Subcutaneous abdominal adipose tissue (tissue), 5 donors: ENCODE results near the gene EDIL3.

ENCODE experiments used
- H3K27ac ChIP-seq: one replicate; pipeline ENCODE4 v1.7.0; 2013; ENCODE audit warnings: low read depth, mild to moderate bottlenecking, inconsistent platforms, low read length, moderate library complexity
- H3K27me3 ChIP-seq, 5 donors: one replicate each; pipeline ENCODE4 v1.7.0; 2013; ENCODE audit warnings: low read length in 5 of 5, inconsistent platforms in 1 of 5; ENCODE audit not compliant: control insufficient read depth in 5 of 5, insufficient read depth in 4 of 5
- H3K36me3 ChIP-seq, 5 donors: one replicate each; pipeline ENCODE4 v1.7.0; 2013; ENCODE audit warnings: low read length in 5 of 5; ENCODE audit not compliant: control insufficient read depth in 5 of 5, insufficient read depth in 5 of 5
- H3K4me1 ChIP-seq, 5 donors: one replicate each; pipeline ENCODE4 v1.7.0; 2013; ENCODE audit warnings: low read length in 5 of 5, mild to moderate bottlenecking in 3 of 5, moderate library complexity in 1 of 5; ENCODE audit not compliant: control insufficient read depth in 5 of 5, insufficient read depth in 5 of 5
- H3K4me3 ChIP-seq, 5 donors: one replicate each; pipeline ENCODE4 v1.7.0; 2013; ENCODE audit warnings: low read length in 5 of 5, low read depth in 1 of 5
- H3K9ac ChIP-seq, 5 donors: one replicate each; pipeline ENCODE4 v1.7.0; 2013; ENCODE audit warnings: low read length in 5 of 5, mild to moderate bottlenecking in 4 of 5, moderate library complexity in 3 of 5
- H3K9me3 ChIP-seq, 5 donors: one replicate each; pipeline ENCODE4 v1.7.0; 2013; ENCODE audit warnings: low read length in 5 of 5; ENCODE audit not compliant: control insufficient read depth in 5 of 5
- donor health status: healthy.
- donor health status: healthy.
- donor health status: healthy.
- donor health status: healthy.
- donor health status: healthy.

Gene EDIL3

DNA sequence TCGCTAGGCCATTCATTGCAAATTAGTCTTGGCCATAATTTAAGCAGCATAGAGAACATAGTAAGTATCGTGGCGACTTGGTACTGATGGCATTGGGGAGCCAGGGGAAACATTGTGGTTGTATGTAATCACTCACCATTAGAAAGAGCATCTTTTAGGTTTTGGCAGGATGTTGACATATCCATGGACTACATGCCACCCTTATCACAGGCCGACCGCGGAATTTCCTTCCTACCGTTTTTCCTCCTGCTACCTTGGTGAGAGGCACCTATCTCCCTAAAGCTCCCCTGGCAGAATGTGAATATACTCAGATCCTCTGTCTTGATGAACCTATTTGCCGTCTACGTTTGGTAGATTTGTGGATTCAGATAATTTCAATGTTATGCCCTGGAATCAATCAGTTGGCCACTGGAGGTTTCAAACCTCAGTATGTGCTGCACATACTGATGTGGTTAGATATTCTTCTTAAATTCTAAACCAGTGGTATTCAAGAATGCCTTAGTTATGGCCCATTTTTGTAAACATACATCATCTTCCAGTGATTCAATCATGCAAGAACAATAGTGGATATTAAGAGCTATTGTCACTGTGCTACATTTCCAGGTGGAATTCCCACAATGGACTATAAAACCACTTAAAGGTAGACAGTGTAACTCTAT lies 393.0 kb downstream of the EDIL3 start:
- H3K9ac ChIP-seq, result no peak overlapping the region
- no peak overlapping the region for H3K27ac ChIP-seq
- no peak overlapping the region for H3K4me3 ChIP-seq
- peaks cover 0 to 4% (median 0%) of the 10 kb centered on the region in 5 donors for H3K9me3 ChIP-seq
- no peaks in the 10 kb centered on the region for H3K4me1 ChIP-seq
- H3K27me3 ChIP-seq, result no peaks in the 10 kb centered on the region
- no peaks in the 10 kb centered on the region for H3K36me3 ChIP-seq

DNA sequence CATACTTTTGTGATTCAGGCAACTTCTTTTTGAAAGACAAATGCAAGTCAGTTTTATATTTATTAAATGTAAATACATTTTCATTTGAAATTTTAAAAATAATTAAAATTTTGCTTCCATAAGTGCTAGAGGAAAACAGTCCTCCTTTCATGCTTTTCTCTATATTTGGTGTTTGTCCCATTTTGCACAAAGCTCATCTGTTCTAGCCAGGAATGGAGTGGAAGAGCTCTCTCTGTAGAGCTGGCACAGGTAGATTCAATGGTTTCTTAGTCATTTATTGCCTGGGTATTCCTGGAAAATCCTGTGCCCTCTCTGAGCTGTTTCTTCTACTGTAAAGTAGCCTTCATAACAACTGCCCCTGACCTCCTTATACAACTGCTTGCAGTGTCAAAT lies 396.4 kb downstream of the EDIL3 start:
- no peak overlapping the region for H3K9ac ChIP-seq
- no peaks in the 10 kb centered on the region for H3K9me3 ChIP-seq

DNA sequence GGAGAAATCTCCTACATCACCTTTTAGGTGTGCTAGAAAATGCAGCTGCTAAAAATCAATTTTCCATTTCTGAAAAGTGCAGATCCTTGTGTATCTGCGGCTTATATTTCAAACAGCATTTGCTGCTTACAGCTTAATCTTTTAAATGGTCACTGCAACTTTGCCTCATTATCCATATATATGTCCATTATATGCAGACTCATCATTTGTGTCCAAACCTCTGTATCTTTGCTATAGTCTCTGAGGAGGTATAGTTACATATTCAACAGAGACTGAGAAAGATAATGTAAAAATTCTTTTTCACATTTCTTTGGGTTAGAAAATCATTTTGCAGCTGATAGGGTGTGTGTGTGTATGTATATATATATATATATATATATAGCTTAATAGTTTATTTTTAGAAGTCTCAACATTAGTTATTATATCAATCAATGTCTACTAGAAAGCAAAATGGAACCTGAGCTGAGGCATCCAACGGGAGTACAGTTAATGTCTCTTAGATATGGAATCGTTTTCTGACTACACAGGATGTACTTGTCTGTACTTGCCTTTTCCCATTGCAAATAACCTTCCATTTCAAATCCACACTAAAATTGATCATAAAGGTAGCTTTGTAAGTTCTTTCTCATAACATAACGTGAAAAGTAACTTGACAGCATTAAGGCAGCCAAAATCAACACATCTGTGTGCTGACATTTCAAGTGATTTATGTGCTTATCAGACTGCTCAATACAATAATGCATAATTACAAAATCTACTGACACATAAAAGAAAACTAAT lies 397.0 kb downstream of the EDIL3 start:
- Histone ChIP-seq H3K27ac (no peak overlapping the region), H3K4me1 (no peaks in the 10 kb centered on the region), H3K9ac (no peak overlapping the region), H3K4me3 (no peak overlapping the region), H3K36me3 (no peaks in the 10 kb centered on the region), H3K9me3 (no peaks in the 10 kb centered on the region), H3K27me3 (no peaks in the 10 kb centered on the region)

More for the DNA sequence above, 396.4 kb downstream of the EDIL3 start:
- no peaks in the 10 kb centered on the region for H3K27me3 ChIP-seq
- H3K27ac ChIP-seq, result no peak overlapping the region
- no peaks in the 10 kb centered on the region for H3K36me3 ChIP-seq
- H3K4me1 ChIP-seq, result no peaks in the 10 kb centered on the region
- H3K4me3 ChIP-seq, result no peak overlapping the region

DNA sequence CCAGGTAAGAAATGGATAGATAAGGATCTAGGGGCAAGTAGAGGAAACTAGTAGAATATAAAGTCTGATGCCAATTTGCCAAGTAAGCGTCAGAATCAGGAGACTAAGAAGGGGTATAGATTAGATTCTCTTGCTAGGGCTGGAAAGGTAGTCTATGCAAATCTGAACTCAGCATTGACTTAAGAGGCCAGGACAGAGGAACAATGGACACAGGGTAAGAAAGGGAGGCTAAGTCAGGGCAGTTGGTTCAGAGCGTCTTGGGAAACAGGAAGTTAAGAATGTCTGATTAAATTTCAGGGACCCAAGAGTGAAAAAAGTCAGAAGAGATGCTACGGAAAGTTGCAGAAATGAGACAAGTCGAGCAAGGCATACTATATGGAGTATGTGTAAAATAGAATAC lies 400.8 kb downstream of the EDIL3 start:
- Histone ChIP-seq H3K36me3 (no peaks in the 10 kb centered on the region), H3K9ac (no peak overlapping the region), H3K4me3 (no peak overlapping the region), H3K27me3 (no peaks in the 10 kb centered on the region), H3K27ac (no peak overlapping the region), H3K4me1 (no peaks in the 10 kb centered on the region), H3K9me3 (no peaks in the 10 kb centered on the region)

DNA sequence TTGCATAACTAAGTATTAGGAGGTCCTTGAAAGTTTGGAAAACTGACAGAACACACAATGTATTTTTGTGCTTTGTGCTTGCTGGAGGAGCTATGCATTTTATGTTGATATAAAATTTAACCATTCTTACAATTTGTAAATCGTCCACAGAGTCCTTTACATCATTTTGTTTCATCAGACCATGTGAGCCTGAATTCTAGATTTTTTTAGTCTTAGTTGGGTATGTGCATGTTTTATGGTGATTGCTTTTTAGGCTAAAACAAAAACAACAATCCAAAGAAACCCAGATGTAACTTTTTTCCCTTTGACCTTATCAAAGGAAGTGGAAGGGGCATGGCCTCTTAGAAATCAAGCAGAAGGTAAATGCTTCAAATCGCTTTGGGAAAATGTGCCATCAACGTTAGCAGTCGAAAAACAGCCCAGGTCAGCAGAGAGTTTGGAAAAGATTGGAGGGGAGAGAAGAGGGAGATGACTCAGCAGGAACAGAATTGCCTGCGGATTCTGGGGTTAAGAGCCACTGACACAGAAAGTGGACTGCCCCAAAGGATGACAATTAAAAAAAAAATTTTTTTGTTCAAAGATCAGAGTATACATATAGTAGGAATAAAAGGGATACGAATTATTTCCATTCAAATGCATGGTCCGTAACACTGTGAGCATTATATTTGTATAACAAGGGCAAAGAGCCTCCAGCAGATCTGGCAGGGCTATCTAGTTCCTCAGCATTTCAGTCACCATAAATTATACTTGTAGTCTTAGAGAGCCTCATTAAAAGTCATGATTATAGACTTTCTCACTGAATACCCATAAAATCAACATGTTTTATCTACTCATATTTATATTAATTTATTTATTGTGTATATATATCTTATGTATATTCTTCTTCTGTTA lies 410.5 kb downstream of the EDIL3 start:
- H3K4me3 ChIP-seq, result no peak overlapping the region

DNA sequence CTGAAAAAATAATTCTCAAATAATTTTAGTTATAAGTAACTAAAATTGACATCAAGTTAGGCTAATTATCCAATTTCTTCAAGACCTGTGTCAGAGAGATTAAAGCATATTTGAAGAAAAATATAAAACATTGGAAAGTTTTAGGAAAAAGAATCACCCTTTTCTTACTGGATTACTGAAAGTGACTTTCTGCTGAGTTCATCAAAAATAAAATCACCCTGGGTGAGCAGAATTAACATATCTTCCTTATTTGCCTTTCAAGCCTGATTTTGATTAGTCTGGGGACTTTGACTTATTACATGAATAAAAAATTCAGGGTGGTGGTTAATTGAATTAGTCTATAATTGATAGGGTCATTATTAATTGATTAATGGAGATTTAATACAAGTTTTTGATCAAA lies 411.8 kb downstream of the EDIL3 start:
- H3K27me3 ChIP-seq, result no peaks in the 10 kb centered on the region
- H3K4me1 ChIP-seq, result no peaks in the 10 kb centered on the region
- no peaks in the 10 kb centered on the region for H3K9me3 ChIP-seq
- H3K4me3 ChIP-seq, result no peak overlapping the region
- H3K36me3 ChIP-seq, result no peaks in the 10 kb centered on the region
- H3K9ac ChIP-seq, result no peak overlapping the region
- no peak overlapping the region for H3K27ac ChIP-seq

More for the DNA sequence above, 410.5 kb downstream of the EDIL3 start:
- Histone ChIP-seq H3K36me3 (no peaks in the 10 kb centered on the region), H3K27me3 (no peaks in the 10 kb centered on the region), H3K9ac (no peak overlapping the region), H3K9me3 (no peaks in the 10 kb centered on the region), H3K4me1 (no peaks in the 10 kb centered on the region), H3K27ac (no peak overlapping the region)

DNA sequence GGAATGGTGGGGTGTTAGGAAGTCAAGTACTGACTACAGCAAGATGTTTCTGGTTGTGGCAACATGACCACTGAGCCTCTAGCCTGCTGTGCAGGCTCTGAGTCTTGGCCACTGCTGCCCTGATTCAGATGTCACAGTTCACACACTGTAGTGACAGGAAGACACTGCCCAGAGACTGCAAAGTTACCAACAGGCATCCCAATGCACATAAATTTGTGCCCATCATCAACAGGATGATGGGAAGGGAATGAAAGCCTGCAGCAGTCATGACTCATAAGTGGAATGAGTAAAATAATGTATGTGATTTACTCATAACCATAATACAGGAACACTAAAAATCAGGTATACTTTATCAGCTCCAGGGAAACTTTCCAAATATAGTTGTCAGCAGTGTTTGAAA lies 412.4 kb downstream of the EDIL3 start:
- Histone ChIP-seq H3K9me3 (no peaks in the 10 kb centered on the region), H3K4me1 (no peaks in the 10 kb centered on the region), H3K27ac (no peak overlapping the region), H3K27me3 (no peaks in the 10 kb centered on the region), H3K4me3 (no peak overlapping the region), H3K9ac (no peak overlapping the region), H3K36me3 (no peaks in the 10 kb centered on the region)

DNA sequence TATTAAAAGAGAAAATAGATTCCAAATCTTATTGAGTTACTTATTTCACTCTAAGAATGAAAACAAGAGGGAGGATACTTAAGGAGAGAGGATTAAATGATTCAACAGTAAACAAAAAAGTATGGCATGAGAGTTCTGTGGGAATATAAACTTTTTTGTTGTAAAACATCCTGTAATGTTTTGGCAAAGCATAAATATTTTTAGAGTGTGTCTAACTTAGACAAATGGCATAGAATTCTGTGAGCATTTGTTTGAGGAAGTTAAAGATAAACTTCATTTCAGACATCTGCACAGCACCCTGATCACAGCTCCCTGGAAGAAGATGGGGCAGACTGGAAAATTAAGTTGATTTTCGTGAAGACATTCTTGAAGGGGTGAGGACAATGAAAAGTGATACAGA lies 417.3 kb downstream of the EDIL3 start:
- Histone ChIP-seq H3K4me1 (no peaks in the 10 kb centered on the region), H3K27ac (no peak overlapping the region), H3K9me3 (no peaks in the 10 kb centered on the region), H3K27me3 (no peaks in the 10 kb centered on the region), H3K4me3 (no peak overlapping the region), H3K36me3 (no peaks in the 10 kb centered on the region), H3K9ac (no peak overlapping the region)

DNA sequence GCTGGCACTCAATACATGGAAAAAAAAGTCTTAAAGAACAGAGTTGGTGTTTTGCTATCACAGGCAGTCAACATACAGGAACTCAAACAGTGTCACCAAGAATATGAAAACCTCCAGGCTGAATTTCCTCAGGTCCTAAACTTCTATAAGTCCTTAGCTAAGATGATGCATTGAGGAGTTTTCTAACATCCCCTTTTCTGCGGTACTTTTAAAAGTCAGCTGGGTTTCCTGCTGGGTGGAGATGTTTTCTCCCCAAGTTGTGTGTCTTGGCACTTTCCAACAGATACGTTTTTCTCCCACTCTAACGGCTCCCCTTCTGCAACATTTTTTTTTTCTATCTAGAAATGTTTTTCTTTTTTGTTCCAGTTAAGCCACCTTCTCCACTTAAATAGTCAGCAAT lies 419.2 kb downstream of the EDIL3 start:
- Histone ChIP-seq H3K9ac (no peak overlapping the region), H3K9me3 (no peaks in the 10 kb centered on the region), H3K27ac (no peak overlapping the region), H3K4me3 (no peak overlapping the region), H3K36me3 (no peaks in the 10 kb centered on the region), H3K27me3 (no peaks in the 10 kb centered on the region), H3K4me1 (no peaks in the 10 kb centered on the region)

DNA sequence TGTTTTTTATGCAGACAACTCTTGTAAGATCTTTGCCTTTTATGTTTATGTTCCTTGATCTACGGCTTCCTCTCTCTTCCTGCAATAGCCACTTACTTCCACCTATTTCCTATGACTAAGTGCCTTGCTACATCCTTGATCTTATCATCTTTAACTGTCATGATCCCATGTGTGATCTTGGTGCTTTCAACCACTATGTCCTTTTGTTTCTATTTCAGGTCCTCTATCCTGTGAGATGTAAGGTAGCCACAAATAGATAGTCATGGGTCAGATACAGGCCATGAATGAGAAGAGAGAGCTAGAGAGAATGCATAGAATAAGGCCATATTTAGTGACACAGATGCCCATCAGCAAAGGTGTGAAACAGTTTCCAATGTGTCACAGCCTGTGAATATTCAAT lies 420.4 kb downstream of the EDIL3 start:
- Histone ChIP-seq H3K9ac (no peak overlapping the region), H3K27me3 (no peaks in the 10 kb centered on the region), H3K4me1 (no peaks in the 10 kb centered on the region), H3K27ac (no peak overlapping the region), H3K36me3 (no peaks in the 10 kb centered on the region), H3K4me3 (no peak overlapping the region), H3K9me3 (no peaks in the 10 kb centered on the region)
